ENCODE measurements around the gene CCDC122. TPM values are rescaled to one million over a fixed set of nuclear protein-coding genes. Genes with fewer than 3 reads are reported as not detected.
A peak's percentile ranks its signal among the peaks of the same experiment; 100 is the strongest.

CCDC122 gene
- total RNA-seq, 1 donor from 2014 or later = 8.3 TPM

DNA sequence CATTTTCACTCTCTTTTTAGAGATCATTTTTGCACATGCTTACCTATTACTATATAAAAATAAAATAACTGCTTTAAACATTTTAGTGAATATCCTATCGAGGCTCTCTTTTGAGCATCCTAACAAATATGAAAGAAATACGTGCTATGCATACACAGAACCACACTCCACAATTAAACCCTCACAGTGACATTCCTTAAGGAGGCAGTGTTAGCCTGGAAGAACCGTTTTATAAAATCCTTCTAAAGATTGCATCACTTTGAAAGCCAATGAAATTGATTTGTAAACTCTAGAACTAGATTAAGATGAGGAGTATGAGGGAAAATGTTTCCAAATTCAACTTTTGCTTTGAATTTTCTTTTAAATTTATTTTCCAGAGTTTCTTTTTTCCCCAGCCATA is 81.7 kb downstream of the CCDC122 start:
- no peak for DNase-seq (ENCODE audit: low spot score)
- Mint-ChIP-seq H3K9me3 (ENCODE audit: low read depth) (no peaks in the 10 kb centered on the region), H3K27me3 (ENCODE audit: low read depth) (peaks cover 2% of the 10 kb centered on the region), H3K4me3 (ENCODE audit: unreplicated experiment) (no peak overlapping the region), H3K36me3 (ENCODE audit: low read depth) (no peaks in the 10 kb centered on the region), H3K27ac (ENCODE audit: unreplicated experiment) (no peak overlapping the region), H3K4me1 (ENCODE audit: low read depth) (peaks cover 4% of the 10 kb centered on the region)
- peak; percentile 50 for TF ChIP-seq CTCF (IDR thresholded peaks at IDR 0.05)

GRCh38 chr13:43797159-43797558 is 82.4 kb downstream of the CCDC122 start:
- no peak overlapping the region for H3K27ac Mint-ChIP-seq (ENCODE audit: unreplicated experiment)
- peaks cover 2% of the 10 kb centered on the region for H3K27me3 Mint-ChIP-seq (ENCODE audit: low read depth)
- H3K4me3 Mint-ChIP-seq (ENCODE audit: unreplicated experiment) = no peak overlapping the region
- H3K9me3 Mint-ChIP-seq (ENCODE audit: low read depth) = no peaks in the 10 kb centered on the region
- peaks cover 11% of the 10 kb centered on the region for H3K4me1 Mint-ChIP-seq (ENCODE audit: low read depth)
- no peaks in the 10 kb centered on the region for H3K36me3 Mint-ChIP-seq (ENCODE audit: low read depth)
- no peak for DNase-seq (ENCODE audit: low spot score)
- TF ChIP-seq CTCF (IDR thresholded peaks at IDR 0.05) = no peak

- Mint-ChIP-seq H3K4me1 (ENCODE audit: low read depth) (peaks cover 12% of the 10 kb centered on the region), H3K4me3 (ENCODE audit: unreplicated experiment) (no peak overlapping the region), H3K27ac (ENCODE audit: unreplicated experiment) (no peak overlapping the region), H3K27me3 (ENCODE audit: low read depth) (peaks cover 2% of the 10 kb centered on the region), H3K36me3 (ENCODE audit: low read depth) (no peaks in the 10 kb centered on the region), H3K9me3 (ENCODE audit: low read depth) (no peaks in the 10 kb centered on the region)
- no peak for TF ChIP-seq CTCF (IDR thresholded peaks at IDR 0.05)
- DNase-seq (ENCODE audit: low spot score) = no peak
Measured at GRCh38 chr13:43794416-43794815, 85.1 kb downstream of the CCDC122 start.

- H3K36me3 Mint-ChIP-seq (ENCODE audit: low read depth) = no peaks in the 10 kb centered on the region
- no peak overlapping the region for H3K27ac Mint-ChIP-seq (ENCODE audit: unreplicated experiment)
- no peak for DNase-seq (ENCODE audit: low spot score)
- no peak overlapping the region for H3K4me3 Mint-ChIP-seq (ENCODE audit: unreplicated experiment)
- no peaks in the 10 kb centered on the region for H3K9me3 Mint-ChIP-seq (ENCODE audit: low read depth)
- H3K4me1 Mint-ChIP-seq (ENCODE audit: low read depth) = peaks cover 20% of the 10 kb centered on the region
- peak; percentile 38 for TF ChIP-seq CTCF (IDR thresholded peaks at IDR 0.05)
- H3K27me3 Mint-ChIP-seq (ENCODE audit: low read depth) = peaks cover under 1% of the 10 kb centered on the region
Measured at GRCh38 chr13:43792076-43792881, 87.3 kb downstream of the CCDC122 start.

DNA sequence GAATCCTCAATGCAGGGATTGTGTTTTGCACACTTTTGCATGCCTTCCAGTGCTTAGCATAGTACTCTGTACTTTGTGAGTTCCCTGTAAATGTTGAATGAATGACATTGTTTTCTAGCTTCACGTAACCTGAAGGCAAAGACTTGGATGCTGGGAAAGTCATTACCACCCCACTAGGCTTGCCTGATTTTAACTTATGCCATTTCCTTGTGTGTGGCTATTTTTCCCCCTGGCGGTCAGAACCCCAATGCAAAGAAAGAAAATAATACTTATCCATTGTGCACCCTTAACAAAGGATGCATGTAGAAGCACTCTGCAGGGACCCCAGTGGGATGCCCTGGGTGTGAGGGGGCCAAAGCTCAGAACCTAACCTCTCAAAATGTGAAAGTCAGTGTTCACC is 91.5 kb downstream of the CCDC122 start:
- Mint-ChIP-seq H3K9me3 (ENCODE audit: low read depth) (no peaks in the 10 kb centered on the region), H3K4me1 (ENCODE audit: low read depth) (peaks cover 29% of the 10 kb centered on the region), H3K36me3 (ENCODE audit: low read depth) (no peaks in the 10 kb centered on the region), H3K27me3 (ENCODE audit: low read depth) (no peaks in the 10 kb centered on the region), H3K4me3 (ENCODE audit: unreplicated experiment) (peak overlapping the region; percentile 88), H3K27ac (ENCODE audit: unreplicated experiment) (no peak overlapping the region)
- no peak for DNase-seq (ENCODE audit: low spot score)
- peak; percentile 63 for TF ChIP-seq CTCF (IDR thresholded peaks at IDR 0.05)
